Calu3 (cell line): Measurements from ENCODE around the gene PTF1A. TPM values are rescaled to one million over a fixed set of nuclear protein-coding genes. Genes with fewer than 3 reads are reported as not detected.

Source experiments
- BruUV-seq: library from RNA; stranded (reverse); fragments of 400-500 nt; replicated peaks from 2 replicates; lab custom pipeline; 2021; lab: Mats Ljungman, UMichigan
- CTCF ChIA-PET: fragments of 300-600 bp; sonication (Branson Sonifier 250); formaldehyde crosslinking; loops from one replicate; lab custom pipeline; 2022; ENCODE audit warnings: antibody characterized with exemption; lab: Charles Lee
- DNase-seq: peaks from one replicate; pipeline ENCODE4 v3.0.0; 2022
- H3K27ac Mint-ChIP-seq: one replicate; pipeline ENCODE4 v1.8.0; 2022; ENCODE audit warnings: mixed read lengths; ENCODE audit not compliant: unreplicated experiment
- H3K27me3 Mint-ChIP-seq: one replicate; pipeline ENCODE4 v1.8.0; 2022; ENCODE audit warnings: mixed read lengths; ENCODE audit not compliant: unreplicated experiment
- H3K36me3 Mint-ChIP-seq: one replicate; pipeline ENCODE4 v1.8.0; 2022; ENCODE audit warnings: mild to moderate bottlenecking, moderate library complexity, mixed read lengths; ENCODE audit not compliant: insufficient read depth, unreplicated experiment
- H3K4me1 Mint-ChIP-seq: one replicate; pipeline ENCODE4 v1.8.0; 2022; ENCODE audit warnings: mild to moderate bottlenecking, low read depth, mixed read lengths; ENCODE audit not compliant: unreplicated experiment
- H3K4me3 Mint-ChIP-seq: one replicate; pipeline ENCODE4 v1.8.0; 2022; ENCODE audit warnings: mild to moderate bottlenecking, low read depth, moderate library complexity, mixed read lengths; ENCODE audit not compliant: unreplicated experiment
- H3K9me3 Mint-ChIP-seq: one replicate; pipeline ENCODE4 v1.8.0; 2022; ENCODE audit warnings: low read depth, mixed read lengths; ENCODE audit not compliant: unreplicated experiment
- intact Hi-C: fragments of 100-400 bp; cut with micrococcal nuclease; formaldehyde crosslinking; loops from one replicate; pipeline ENCODE4 v1.10.0; 2022; ENCODE audit not compliant: unreplicated experiment
- total RNA-seq: library from RNA; stranded (reverse); gene quantifications from 2 replicates; pipeline ENCODE4 v1.2.3, GENCODE V29; 2022
- TF ChIP-seq, protein P1 (sequence below): fragments of 200-600 bp; IDR thresholded peaks from one replicate; pipeline ENCODE4 v1.8.0; 2022; ENCODE audit warnings: antibody characterized with exemption; ENCODE audit not compliant: unreplicated experiment

The PTF1A gene
- total RNA-seq, 1 experiment from 2014 or later = not detected

DNA sequence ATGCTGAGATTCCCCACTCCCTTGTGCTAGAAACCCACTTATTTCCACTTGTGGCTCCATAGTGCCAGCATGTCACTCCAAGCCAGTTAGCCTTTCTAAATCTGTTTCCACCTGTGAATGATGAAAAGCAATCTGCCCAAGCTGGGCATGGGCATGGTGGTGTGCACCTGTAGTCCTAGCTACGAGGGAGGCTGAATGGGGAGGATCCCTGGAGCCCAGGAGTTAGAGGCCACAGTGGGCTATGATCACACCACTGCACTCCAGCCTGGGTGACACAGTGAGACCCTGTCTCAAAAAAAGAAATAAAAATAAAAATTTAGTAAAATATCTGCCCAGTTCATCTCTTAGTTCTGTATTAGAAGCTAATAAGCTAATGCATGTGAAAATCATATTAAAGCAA lies 5.0 kb upstream of the PTF1A start:
- Mint-ChIP-seq H3K4me1 (no peaks in the 10 kb centered on the region), H3K36me3 (no peaks in the 10 kb centered on the region), H3K27ac (no peak overlapping the region), H3K9me3 (no peaks in the 10 kb centered on the region), H3K27me3 (peaks cover 42% of the 10 kb centered on the region), H3K4me3 (no peak overlapping the region)
- TF ChIP-seq, protein P1, sequence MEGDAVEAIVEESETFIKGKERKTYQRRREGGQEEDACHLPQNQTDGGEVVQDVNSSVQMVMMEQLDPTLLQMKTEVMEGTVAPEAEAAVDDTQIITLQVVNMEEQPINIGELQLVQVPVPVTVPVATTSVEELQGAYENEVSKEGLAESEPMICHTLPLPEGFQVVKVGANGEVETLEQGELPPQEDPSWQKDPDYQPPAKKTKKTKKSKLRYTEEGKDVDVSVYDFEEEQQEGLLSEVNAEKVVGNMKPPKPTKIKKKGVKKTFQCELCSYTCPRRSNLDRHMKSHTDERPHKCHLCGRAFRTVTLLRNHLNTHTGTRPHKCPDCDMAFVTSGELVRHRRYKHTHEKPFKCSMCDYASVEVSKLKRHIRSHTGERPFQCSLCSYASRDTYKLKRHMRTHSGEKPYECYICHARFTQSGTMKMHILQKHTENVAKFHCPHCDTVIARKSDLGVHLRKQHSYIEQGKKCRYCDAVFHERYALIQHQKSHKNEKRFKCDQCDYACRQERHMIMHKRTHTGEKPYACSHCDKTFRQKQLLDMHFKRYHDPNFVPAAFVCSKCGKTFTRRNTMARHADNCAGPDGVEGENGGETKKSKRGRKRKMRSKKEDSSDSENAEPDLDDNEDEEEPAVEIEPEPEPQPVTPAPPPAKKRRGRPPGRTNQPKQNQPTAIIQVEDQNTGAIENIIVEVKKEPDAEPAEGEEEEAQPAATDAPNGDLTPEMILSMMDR = no peak
- intact Hi-C loops = no loop called here
- CTCF ChIA-PET = interaction anchor here (0.6 kb wide), 1 partner anchor 12 kb away, joined by 3 read pairs; no protein-coding TSS in a partner anchor
- BruUV-seq = no TSS peak
- DNase-seq = no peak

DNA sequence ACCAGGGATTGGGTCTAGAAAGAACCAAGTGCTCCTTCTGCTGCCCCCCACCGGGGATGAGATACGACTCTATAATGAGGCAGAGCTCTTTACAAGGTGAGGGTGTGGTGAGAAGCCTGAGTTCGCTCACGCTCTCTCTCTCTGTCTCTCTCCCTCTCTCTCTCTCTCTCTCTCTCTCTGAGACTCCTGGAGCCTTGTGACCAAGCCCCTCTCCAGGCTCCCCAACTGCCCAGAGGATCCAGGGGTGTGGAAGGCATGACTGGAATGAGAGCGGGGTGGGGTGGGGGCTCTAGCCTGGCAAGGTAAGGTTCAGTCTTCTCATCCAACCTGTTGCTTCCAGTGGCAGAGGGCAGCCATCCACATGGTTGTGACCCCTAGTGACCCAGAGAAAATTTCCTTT lies 3.1 kb upstream of the PTF1A start:
- Mint-ChIP-seq H3K27ac (no peak overlapping the region), H3K27me3 (peaks cover 36% of the 10 kb centered on the region), H3K36me3 (no peaks in the 10 kb centered on the region), H3K9me3 (no peaks in the 10 kb centered on the region), H3K4me1 (no peaks in the 10 kb centered on the region), H3K4me3 (no peak overlapping the region)
- CTCF ChIA-PET = interaction anchor here (0.6 kb wide), 1 partner anchor 418 kb away, joined by 3 read pairs; no protein-coding TSS in a partner anchor
- TF ChIP-seq, protein P1 = no peak
- BruUV-seq = no TSS peak
- intact Hi-C loops = no loop called here
- DNase-seq = no peak

DNA sequence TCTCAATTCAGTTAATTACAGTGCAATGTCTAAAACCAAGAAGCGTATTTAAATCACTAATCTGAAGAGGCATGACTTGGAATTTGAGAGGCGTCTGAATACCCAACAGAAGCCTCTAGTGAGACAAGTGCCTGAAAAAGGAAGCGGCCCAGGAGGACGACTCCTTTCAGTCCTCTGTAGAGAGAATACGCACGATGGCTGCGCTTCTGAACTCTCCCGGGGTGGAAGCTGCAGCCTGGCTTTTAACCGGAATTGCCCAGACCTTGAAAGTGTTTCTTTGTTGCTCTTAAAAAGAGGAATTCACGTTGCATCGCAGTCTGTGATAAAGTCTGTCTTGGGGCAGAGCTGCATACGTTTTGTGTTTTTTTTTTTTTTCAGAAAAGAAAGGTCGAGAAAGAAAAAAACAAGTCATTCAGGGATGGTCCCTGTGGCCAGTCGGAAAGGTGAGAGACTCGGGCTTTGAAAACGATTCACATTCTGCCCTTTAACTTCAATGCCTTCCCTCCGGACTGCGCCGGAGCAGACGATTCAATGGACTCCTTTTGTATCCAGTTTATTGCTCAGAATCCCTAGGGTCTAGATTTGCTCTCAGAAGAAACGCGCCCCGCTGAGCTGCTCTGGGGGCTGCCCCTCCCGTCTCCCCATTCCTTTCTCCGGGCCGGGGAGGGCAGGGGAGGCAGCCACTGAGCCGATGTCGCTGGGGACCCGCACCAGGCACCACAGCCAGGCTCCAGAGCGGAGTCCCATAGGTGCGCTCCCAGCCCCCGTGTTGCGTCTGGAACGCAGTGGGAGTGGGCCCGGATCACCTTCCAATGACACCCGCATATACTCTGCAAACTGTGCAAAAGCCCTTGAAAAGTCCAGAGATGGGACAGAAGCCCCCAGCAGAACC lies 994 bp upstream of the PTF1A start:
- Mint-ChIP-seq H3K4me1 (no peaks in the 10 kb centered on the region), H3K27me3 (peaks cover 39% of the 10 kb centered on the region), H3K4me3 (no peak overlapping the region), H3K27ac (no peak overlapping the region), H3K9me3 (no peaks in the 10 kb centered on the region), H3K36me3 (no peaks in the 10 kb centered on the region)
- intact Hi-C loops = no loop called here
- BruUV-seq = no TSS peak
- no peak for DNase-seq
- TF ChIP-seq, protein P1 = no peak
- CTCF ChIA-PET = no interaction called here

DNA sequence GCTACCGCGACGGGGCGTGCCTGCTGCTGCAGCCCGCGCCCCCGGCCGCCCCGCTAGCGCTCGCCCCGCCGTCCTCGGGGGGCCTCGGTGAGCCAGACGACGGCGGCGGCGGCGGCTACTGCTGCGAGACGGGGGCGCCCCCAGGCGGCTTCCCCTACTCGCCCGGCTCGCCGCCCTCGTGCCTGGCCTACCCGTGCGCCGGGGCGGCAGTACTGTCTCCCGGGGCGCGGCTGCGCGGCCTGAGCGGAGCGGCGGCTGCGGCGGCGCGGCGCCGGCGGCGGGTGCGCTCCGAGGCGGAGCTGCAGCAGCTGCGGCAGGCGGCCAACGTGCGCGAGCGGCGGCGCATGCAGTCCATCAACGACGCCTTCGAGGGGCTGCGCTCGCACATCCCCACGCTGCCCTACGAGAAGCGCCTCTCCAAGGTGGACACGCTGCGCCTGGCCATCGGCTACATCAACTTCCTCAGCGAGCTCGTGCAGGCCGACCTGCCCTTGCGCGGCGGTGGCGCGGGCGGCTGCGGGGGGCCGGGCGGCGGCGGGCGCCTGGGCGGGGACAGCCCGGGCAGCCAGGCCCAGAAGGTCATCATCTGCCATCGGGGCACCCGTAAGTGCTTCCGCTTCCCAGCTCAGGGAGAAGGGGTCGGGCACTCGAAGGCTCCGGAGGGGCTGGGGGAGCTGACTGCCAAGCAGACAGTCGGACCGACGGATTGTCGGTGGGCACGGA lies 761 bp downstream of the PTF1A start:
- TF ChIP-seq, protein P1 = no peak
- no peak overlapping the region for H3K4me3 Mint-ChIP-seq
- no peak for DNase-seq
- intact Hi-C loops = no loop called here
- no peaks in the 10 kb centered on the region for H3K36me3 Mint-ChIP-seq
- H3K27ac Mint-ChIP-seq = no peak overlapping the region
- H3K9me3 Mint-ChIP-seq = no peaks in the 10 kb centered on the region
- H3K27me3 Mint-ChIP-seq = peaks cover 56% of the 10 kb centered on the region
- CTCF ChIA-PET = interaction anchor here (0.5 to 0.7 kb wide), 2 partner anchors 99 to 262 kb away, joined by 3 to 5 read pairs; no protein-coding TSS in a partner anchor
- H3K4me1 Mint-ChIP-seq = no peaks in the 10 kb centered on the region
- BruUV-seq = no TSS peak
